ENCODE results near the gene ABO. TPM values are rescaled to one million over a fixed set of nuclear protein-coding genes. Genes with fewer than 3 reads are reported as not detected.
"Not testable (repeated sequence)": the region's sequence is repeated elsewhere in the genome, so short reads cannot be mapped to it uniquely, and the experiment has no call there.

Gene ABO
- total RNA-seq, 1 experiment from 2014 or later: not detected

DNA sequence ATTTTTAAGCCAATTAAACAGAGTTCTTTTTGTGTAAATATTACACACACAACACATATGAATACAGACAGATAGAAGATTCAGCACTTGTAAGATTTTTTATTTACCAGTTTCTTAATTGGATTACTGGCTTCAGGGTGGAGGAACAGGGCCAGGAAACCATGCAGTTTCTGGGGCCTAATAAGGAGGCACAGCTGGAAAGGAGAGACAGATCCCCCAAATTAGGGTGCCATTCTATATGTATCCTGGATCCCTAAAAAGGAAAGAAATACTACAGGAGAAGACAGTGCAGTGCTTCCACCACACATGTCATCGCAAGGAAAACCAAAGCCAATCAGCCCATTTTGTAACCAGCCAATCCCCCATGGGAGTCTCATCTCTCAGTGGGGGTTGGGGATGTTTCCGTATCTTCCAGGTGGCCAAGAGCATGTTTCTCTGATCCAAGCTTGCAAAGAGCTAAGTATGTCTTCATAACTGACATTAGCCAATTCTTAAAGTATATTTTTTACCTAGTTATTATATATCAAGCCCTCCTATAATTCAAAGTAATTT is 15.8 kb upstream of the ABO start:
- no peak for DNase-seq (ENCODE audit: low read depth)

- no peak for DNase-seq (ENCODE audit: low read depth)
Observed at GRCh38 chr9:133286523-133286922, 11.5 kb upstream of the ABO start.

- no peak for DNase-seq (ENCODE audit: low read depth)
Observed at GRCh38 chr9:133285252-133285775, 10.3 kb upstream of the ABO start.

DNA sequence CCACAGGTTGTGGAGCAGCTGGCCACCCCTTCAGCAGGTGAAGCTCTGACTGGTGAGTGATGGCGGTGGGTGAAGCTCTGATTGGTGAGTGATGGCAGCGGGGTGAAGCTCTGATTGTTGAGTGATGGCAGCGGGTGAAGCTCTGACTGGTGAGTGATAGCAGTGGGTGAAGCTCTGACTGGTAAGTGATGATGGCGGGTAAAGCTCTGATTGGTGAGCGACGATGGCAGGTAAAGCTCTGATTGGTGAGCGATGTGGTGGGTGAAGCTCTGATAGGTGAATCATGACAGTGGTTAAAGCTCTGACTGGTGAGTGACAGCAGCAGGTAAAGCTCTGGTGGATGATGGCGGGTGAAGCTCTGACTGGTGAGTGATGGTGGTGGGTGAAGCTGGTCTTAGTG is 9.4 kb upstream of the ABO start:
- DNase-seq (ENCODE audit: low read depth): no peak

DNA sequence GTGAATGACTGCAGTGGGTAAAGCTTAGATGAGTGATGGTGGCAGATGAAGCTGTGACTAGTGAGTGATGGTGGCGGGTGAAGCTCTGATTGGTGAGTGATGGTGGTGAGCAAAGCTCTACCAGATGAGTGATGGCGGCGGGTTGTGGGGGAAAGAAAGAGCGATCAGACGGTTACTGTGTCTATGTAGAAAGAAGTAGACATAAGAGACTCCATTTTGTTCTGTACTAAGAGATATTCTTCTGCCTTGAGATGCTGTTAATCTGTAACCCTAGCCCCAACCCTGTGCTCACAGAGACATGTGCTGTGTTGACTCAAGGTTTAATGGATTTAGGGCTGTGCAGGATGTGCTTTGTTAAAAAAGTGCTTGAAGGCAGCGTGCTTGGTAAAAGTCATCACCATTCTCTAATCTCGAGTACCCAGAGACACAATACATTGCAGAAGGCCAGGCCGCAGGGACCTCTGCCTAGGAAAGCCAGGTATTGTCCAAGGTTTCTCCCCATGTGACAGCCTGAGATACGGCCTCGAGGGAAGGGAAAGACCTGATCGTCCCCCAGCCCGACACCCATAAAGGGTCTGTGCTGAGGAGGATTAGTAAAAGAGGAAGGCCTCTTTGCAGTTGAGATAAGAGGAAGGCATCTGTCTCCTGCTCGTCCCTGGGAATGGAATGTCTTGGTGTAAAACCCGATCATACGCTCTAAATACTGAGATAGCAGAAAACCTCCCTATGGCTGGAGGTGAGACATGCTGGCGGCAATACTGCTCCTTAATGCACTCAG is 8.4 kb upstream of the ABO start:
- DNase-seq (ENCODE audit: low read depth): not testable (repeated sequence)

- no peak for DNase-seq (ENCODE audit: low read depth)
Observed at GRCh38 chr9:133282464-133283238, 7.7 kb upstream of the ABO start.

DNA sequence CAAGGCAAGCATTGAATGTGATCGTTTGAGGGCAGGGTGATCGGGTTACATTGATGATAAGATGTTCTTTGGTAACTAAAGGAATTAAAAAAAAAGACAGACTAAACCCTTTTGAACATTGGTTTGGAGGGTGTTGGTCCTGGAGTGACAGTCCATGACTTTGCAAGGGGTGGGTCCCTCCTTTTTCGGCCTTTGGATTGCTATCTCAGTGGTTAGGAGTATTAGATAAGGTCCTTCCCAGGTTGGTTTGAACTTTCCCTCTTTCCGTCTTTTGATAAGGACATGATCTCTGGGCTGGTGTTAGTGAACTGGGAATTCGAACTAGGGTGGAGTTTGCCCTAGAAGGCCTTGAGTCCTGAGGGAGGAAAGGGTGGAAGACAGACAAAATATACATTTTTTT is 5.4 kb upstream of the ABO start:
- no peak for DNase-seq (ENCODE audit: low read depth)

DNA sequence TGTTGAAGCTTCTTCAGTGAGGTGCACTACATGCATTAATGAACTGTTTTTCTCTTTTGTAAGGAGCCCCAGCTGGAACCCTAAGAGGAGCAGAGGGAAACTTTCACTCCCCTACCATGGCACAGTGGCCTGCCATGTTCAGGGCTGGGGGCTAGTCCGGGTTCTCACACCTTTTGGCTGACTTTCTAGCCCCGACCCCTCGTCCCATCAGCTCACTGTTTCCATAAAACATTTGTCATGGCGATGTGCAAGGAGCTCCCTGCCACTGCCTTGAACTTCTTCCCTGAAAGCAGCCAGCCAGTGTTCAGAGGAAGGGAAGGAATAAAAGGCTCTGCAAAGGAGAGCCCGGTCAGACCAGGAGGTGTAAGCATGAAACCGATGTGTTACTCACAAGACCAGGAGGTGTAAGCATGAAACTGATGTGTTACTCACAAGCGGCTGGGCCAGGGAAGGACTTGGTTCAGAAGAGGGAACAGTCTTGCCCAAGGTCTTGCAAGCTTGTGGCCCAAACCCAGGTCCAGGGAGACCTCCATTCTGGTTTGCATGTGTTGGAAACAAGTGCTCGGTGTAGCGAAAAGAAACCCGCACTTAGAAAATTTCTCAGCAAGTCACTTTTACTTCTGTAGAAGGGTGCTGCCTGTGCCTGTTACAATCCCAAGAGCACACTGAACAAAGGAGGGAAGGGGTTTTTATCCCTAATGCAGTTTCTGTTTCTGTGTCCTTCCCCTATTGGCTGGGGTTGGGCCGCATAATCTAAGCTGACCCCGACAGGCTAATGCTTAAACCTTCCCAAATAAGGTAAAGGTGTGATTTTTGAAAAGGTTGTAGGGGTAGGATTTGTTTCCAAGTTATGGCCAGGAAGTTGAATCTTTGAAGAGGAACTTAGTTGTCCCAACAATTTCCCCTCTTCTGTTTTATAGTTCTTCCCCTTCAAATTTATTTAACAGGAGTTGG is 3.4 kb upstream of the ABO start:
- no peak for DNase-seq (ENCODE audit: low read depth)

- DNase-seq (ENCODE audit: low read depth): no peak
Observed at GRCh38 chr9:133277467-133277866, 2.5 kb upstream of the ABO start.

DNA sequence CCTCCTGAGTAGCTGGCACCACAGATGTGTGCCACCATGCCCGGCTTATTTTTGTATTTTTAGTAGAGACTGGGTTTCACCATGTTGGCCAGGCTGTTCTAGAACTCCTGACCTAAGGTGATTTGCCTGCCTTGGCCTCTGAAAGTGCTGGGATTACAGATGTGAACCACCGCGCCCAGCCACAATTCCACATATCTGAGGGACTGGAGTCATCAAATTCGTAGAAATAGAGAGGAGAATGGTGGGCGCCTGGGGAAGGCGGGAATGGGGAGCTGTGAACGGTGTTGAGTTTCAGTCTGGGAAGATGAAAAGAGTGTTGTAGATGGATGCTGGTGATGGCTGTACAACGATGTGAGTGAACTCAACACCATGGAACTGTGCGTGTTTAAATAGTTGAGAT is 1.9 kb upstream of the ABO start:
- DNase-seq (ENCODE audit: low read depth): no peak

GRCh38 chr9:133276001-133276884 is 1.2 kb upstream of the ABO start:
- no peak for DNase-seq (ENCODE audit: low read depth)

GRCh38 chr9:133274236-133275104 is 531 bp downstream of the ABO start:
- no peak for DNase-seq (ENCODE audit: low read depth)

GRCh38 chr9:133273819-133274218 is 1.2 kb downstream of the ABO start:
- DNase-seq (ENCODE audit: low read depth): no peak

DNA sequence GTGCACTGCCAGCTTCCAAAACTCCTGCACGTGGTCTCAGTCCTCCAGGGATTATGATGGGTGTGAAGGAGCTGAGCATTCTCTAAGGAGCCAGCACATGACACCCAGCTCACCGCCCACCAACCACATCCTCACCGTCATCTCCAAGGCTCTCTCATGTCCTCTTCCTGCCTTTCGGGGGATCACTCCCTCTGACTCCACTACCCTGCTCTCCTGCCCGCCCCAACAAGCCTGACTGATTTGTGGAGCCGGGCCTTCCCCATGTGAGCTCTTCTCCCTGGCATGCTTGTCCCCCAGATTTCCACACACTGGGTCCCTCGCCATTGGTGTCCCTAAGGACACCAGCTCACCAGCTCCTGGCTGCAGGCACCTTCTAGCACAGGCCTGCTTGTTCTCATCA is 1.9 kb downstream of the ABO start:
- no peak for DNase-seq (ENCODE audit: low read depth)

GRCh38 chr9:133269537-133270362 is 5.3 kb downstream of the ABO start:
- no peak for DNase-seq (ENCODE audit: low read depth)

GRCh38 chr9:133269136-133269535 is 5.9 kb downstream of the ABO start:
- DNase-seq (ENCODE audit: low read depth): not testable (repeated sequence)

GRCh38 chr9:133268335-133269056 is 6.5 kb downstream of the ABO start:
- no peak for DNase-seq (ENCODE audit: low read depth)

DNA sequence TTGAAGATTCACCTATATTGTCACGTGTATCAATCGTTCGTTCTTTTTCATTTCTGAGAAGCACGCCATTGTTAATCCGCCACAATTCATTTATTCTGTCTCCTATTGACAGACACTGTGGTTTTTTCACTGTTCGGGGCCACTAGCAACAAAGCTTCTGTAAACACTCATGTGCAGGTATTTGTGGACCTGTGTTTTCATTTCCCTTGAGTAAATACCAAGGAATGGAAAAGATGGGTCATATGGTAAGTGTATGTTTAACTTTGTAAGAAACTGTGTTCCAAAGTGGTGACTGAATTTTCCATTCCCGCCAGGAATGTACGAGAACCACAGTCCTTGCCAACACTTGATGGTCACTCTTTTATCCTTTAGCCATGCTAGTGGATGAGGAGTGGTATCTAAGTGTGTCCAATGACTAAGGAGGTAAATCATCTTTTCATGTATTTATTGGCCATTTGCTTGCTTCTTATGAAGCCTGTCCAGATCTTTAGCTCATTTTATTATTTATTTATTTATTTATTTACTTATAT is 10.7 kb downstream of the ABO start:
- no peak for DNase-seq (ENCODE audit: low read depth)

Data from RPMI7951 (cell line).